GM12864 (cell line): ENCODE data around the gene SLC14A1.
A peak's percentile ranks its signal among the peaks of the same experiment; 100 is the strongest.

Source experiments
- DNase-seq: peaks from one replicate; pipeline ENCODE4 v3.0.0-alpha.2; 2011; ENCODE audit warnings: low read depth
- H3K4me3 ChIP-seq: 2 replicates; pipeline ENCODE4 v1.5.1; 2011; ENCODE audit warnings: mild to moderate bottlenecking, low read depth, low read length, control low read depth
- CTCF ChIP-seq: IDR thresholded peaks from 2 replicates; pipeline ENCODE4 v1.5.1; 2011; ENCODE audit warnings: low read depth, mild to moderate bottlenecking, moderate library complexity, low read length, control low read depth, inconsistent platforms; ENCODE audit errors: missing control alignments

The SLC14A1 gene

DNA sequence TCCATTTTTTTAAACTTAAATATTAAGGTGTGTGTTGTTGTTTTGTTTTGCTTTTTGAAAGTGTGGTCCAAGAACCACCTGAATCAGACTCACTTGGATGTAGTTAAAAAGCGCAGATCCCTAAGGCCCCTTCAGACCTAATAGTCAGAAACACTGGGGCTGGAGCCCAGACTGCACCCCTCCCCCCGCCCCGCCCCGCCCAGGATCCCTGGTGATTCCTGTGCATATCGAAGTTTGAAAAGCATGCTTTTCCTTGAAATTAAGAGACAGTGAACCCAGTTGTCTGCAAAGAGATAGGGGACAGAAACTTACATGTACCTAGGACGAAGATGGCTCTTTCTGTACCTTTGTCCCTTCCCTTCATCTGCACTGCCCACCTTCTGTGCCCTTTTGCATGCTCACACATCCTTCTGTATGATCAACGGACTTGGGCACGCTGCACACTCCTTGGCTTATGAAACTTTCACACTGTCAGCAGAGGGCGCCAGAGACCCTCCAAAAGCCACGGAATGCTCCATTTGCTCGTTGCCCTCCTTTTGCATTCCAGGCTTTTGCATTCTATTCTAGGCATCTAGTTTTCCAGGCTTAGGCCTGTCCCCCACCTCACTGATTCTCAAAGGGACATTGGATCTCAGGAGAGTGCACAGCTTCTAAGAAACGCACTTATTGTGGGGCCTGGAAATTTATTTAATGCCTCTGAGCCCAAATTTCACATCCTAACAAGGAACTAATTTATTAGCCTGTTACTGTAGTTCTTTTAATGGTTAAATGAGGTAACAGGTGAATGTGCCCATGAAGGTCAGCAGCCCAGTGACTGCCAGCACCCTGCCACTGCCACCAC lies 32.8 kb upstream of the SLC14A1 start:
- TF ChIP-seq CTCF = peak; percentile 91
- DNase-seq = no peak
- no peak overlapping the region for H3K4me3 ChIP-seq

GRCh38 chr18:45691816-45692179 lies 32.2 kb upstream of the SLC14A1 start:
- no peak for DNase-seq
- no peak for TF ChIP-seq CTCF

GRCh38 chr18:45702708-45703265 lies 21.2 kb upstream of the SLC14A1 start:
- no peak overlapping the region for H3K4me3 ChIP-seq
- DNase-seq = no peak
- no peak for TF ChIP-seq CTCF

More at GRCh38 chr18:45691816-45692179, 32.2 kb upstream of the SLC14A1 start:
- H3K4me3 ChIP-seq = no peak overlapping the region

DNA sequence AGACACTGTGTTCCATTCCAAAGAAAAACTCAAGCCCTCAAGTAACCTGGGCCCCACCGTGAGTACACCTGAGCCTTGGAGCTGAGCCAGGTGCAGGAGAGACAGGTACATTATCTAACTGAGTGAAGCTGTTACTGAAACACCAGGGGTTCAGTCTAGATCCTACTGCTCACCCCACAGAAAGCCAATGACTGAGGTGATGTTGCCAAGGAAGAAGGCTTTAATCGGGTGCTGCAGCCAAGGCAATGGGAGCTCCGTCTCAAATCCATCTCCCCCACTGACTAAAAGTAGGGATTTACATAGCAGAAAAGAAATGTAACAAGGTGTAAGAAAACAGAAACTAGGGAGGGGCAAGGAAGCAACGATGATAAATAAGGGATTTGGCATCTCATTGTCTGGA lies 15.2 kb upstream of the SLC14A1 start:
- no peak for DNase-seq
- no peak overlapping the region for H3K4me3 ChIP-seq
- no peak for TF ChIP-seq CTCF

- no peak for DNase-seq
- H3K4me3 ChIP-seq = no peak overlapping the region
- TF ChIP-seq CTCF = no peak
These were observed 11.9 kb upstream of the SLC14A1 start for GRCh38 chr18:45712061-45712460.

DNA sequence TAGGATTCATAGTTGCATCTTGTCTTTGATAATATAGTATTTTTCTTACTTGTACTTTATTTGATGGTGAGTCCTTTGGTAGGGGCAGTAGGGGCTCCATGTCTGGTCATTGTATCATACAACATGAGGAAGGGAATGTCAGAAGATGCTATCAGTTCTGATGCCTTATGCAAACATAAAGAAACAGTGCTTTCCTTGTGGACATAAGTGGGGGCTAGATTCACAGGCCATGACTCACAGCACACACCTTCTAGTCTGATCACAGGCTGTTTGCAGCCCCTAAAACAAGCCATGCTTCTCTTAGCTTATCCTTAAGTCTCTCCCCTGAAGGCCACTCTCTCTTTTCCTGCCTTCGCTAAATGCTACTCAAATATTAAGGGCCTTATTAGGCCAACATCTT lies 10.7 kb upstream of the SLC14A1 start:
- no peak for TF ChIP-seq CTCF
- DNase-seq = no peak
- H3K4me3 ChIP-seq = no peak overlapping the region
